Head of caudate nucleus (tissue), 42 donors: Measurements from ENCODE around the gene CYP27B1.
A peak's percentile ranks its signal among the peaks of the same experiment; 100 is the strongest.
"Not testable (repeated sequence)": the region's sequence is repeated elsewhere in the genome, so short reads cannot be mapped to it uniquely, and the experiment has no call there.

Experiments used
- DNase-seq, 42 donors: peaks; one replicate each; pipeline versions ENCODE4 v3.0.0 to v3.0.0-alpha.2; 2020 to 2021; ENCODE audit warnings: mixed read lengths in 7 of 42
- intact Hi-C: fragments of 100-400 bp; cut with DNase I; formaldehyde crosslinking; loops from one replicate; pipeline ENCODE4 v1.15.0; 2022

The CYP27B1 gene

DNA sequence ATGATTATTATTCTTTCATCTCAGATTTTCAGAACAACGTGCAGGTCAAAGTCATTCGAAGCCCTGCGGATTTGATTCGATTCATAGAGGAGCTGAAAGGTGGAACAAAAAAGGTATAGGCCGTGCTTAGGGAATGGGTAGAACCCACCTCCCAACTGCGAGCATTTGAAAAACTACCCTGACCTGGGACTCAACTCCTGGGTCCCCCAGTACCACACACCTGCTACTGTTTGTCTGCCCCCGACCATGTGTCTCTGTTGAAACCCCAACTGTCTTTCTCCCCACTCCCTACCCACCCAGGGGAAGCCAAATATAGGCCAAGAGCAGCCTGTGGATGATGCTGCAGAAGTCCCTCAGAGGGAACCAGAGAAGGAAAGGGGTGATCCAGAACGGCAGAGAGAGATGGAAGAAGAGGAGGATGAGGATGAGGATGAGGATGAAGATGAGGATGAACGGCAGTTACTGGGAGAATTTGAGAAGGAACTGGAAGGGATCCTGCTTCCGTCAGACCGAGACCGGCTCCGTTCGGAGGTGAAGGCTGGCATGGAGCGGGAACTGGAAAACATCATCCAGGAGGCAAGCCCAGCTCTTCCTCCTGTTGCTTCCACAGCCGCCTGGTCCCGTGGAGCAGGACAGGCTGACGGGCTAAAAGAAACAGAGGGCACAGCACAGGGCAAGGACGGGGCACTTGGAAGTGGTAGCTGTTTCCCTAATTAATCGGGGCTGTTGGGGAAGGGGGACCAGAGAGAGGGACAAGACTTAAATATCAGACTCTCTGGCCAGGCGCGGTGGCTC, 48.8 kb downstream of the CYP27B1 start:
- DNase-seq: peak in 2 of 42 donors; percentile 25 to 35
- intact Hi-C loops: no loop called here

DNA sequence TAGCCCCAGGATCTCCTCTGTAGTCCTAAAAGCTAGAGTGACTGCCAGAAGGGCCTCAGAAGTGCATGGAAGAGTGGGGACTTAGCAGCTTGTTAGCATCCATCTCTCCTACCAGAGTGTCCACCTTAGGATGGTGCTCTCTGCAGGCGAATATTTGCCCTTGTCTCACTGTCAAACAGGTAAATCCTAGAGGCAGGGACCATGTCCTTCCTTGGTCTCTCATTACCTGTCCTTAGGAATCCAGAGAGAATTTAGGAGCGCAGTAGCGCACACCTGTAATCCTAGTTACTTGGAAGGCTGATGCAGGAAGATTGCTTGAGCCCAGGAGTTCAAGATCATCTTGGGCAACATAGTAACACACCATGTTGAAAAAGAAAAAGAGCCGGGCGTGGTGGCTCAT, 49.7 kb downstream of the CYP27B1 start:
- peak in 3 of 42 donors; percentile 3 to 18 (median 14) for DNase-seq

DNA sequence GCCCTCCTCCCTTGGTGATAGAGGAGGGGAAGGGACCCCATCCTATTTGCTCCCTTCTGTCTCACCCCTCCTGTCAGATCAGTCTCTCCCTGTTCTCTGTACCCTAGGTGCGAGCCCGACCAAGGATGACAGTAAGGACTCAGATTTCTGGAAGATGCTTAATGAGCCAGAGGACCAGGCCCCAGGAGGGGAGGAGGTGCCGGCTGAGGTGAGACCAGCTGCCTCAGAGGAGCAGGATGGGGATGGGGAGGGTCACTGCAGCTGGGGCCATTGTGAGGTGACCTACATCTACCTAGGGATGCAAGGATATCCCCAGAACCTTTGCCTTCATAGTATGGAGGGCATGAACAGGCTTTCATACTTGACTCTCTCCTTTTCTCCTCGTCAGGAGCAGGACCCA, 50.6 kb downstream of the CYP27B1 start:
- DNase-seq: peak in 2 of 42 donors; percentile 17 to 28
- intact Hi-C loops: no loop called here

More for the DNA sequence above, 49.7 kb downstream of the CYP27B1 start:
- intact Hi-C loops: no loop called here

DNA sequence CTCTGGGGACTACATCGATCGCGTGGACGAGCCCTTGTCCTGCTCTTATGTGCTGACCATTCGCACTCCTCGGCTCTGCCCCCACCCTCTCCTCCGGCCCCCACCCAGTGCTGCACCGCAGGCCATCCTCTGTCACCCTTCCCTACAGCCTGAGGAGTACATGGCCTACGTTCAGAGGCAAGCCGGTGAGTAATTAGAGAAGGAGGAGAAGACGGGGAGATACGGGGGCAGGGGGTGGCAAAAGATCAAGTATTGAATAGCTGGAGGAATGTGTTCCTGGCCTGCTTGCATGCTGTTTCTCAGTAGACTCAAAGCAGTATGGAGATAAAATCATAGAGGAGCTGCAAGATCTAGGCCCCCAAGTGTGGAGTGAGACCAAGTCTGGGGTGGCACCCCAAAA, 51.1 kb downstream of the CYP27B1 start:
- intact Hi-C loops: no loop called here
- peak in 3 of 42 donors; percentile 7 to 55 (median 48) for DNase-seq

DNA sequence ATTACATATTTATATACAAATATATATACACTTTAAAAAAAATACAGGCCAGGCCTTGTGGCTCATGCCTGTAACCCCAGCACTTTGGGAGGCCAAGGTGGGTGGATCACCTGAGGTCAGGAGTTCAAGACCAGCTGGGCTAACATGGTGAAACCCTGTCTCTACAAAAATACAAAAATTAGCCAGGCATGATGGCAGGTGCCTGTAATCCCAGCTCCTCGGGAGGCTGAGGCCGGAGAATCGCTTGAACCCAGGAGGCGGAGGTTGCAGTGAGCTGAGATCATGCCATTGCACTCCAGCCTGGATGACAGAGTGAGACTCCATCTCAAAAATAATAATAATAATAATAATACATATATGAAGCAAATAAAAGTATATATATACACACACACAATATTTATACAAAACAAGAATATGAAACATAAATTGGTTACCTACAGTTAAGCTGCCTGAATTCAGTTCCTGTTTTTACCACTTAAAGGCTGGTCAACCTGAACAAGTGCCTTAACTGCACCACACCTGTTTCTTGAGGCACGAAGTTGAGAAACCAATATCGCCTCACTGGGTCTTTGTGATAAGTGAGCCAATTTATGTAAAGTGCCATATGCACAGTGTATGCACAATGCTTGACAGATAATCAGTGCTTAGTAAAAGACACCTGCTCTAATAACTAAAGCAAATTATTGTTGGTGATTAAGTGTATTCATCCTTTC, 51.7 kb downstream of the CYP27B1 start:
- intact Hi-C loops: not testable (repeated sequence)
- peak in 1 of 42 donors; percentile 2 for DNase-seq

DNA sequence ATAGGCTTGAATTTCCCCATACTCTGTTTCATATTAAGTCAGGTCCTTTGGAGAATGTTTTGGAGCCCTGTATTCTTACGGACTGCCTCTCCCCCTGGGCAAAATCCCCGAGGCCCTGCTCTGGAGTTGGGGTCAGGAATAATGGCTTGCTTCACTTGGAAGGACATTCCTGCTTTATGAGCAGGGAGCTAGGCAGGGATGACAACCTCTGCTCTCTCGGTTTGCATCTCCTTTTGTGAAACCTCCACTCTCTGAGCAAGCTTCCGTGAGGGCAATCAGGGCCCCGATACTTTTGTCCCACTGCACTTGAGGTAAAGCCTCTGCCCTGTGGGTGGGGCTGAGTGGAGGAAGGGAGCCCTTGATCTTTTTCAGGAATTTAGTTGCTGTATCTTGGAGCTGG, 53.7 kb downstream of the CYP27B1 start:
- intact Hi-C loops: no loop called here

DNA sequence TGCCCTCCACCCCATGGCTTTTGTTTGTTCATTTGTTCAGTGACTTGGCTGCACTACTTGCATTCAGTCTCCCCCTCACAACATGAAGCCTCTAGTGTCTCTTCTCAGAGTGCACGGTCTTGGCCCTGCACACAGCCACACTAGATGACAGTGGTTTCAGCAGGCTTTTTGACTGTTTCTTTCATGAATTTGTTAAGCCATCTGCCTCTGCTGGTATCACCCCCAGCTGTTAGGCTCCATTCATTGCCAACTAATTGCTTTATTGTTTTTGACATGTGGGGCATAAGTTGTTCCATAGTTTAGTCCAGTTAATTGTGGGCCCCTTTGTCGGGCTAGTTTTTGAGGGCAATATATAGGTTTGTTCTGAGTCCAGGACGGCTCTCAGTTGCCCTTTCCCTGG, 54.2 kb downstream of the CYP27B1 start:
- intact Hi-C loops: no loop called here
- DNase-seq: peak in 2 of 42 donors; percentile 9 to 55

More for the DNA sequence above, 53.7 kb downstream of the CYP27B1 start:
- DNase-seq: peak in 1 of 42 donors; percentile 2
